KG1 (cell line): ENCODE measurements around the gene MARK3.
"Not testable (repeated sequence)": the region's sequence is repeated elsewhere in the genome, so short reads cannot be mapped to it uniquely, and the experiment has no call there.

Experiments used
- DNase-seq: peaks from one replicate; lab custom pipeline; 2025; lab: John Stamatoyannopoulos, UW

MARK3 gene

GRCh38 chr14:103385152-103385928, at the start of gene MARK3:
MARK3 (plus strand) TSS chr14:103385415; CDS start chr14:103386030, 615 bp downstream.
- peak; percentile 91 for DNase-seq

GRCh38 chr14:103336191-103336590, 49.0 kb upstream of the MARK3 start:
- no peak for DNase-seq

DNA sequence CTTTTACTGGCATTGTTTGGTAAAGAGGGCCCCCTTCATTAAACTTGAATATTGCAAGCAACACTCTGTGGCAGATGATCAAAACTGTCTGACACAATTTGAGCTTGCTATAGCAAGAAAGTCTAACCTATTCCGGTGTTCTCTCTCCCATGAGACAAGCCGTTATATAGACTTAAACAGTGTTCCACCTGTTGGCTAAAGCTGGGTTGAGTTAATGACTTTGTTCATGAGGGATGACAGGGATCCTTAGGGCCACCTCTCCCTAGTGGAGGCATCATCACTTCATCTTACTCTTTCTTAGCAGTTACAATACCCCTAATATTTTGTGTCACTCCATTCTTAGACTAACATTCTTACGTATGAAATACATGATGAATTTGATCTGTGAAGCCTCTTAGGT, 47.4 kb upstream of the MARK3 start:
- DNase-seq, result no peak

GRCh38 chr14:103339561-103339960, 45.7 kb upstream of the MARK3 start:
- no peak for DNase-seq

- no peak for DNase-seq
Observed at GRCh38 chr14:103340480-103341212, 44.6 kb upstream of the MARK3 start.

DNA sequence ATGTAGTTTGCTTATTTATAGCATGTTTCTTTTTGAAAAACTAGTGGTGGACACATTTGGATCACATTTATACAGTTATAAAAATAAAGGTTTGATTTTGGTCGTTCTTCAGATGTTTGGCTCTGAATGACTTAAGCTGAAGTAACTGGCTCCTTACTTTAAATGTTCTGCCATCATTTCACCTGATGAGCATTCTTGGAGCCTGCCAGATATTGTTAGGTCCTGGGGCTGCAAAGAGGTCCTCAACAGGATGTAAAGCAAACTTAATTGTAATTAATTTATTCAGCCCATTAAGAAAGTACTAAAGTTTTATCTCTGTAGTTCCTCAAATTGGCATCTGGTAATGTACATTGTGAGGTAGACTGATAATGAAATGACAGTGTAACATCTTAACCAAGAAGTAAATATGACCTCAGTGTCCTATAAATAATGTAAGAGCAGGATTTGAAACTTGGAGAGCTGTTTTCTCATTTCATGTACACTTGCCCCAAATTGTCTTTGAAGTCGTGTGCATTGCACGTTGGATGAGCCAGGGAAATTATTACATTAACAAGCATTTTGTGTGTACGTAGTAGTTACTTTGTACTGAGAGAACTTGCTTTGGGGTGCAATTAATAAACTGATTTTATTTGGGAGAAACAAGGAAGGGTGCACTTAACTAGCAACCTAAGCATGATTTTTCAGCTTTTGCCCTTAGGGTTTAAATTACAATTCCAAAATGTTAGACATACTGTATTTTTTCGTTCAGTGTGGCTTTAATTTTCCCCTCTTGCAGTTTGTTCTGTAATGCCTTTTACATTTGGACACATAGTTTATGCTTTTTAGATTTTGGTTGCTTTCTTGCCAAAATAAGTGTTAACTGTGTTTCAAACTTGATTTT, 43.7 kb upstream of the MARK3 start:
- DNase-seq, result no peak

DNA sequence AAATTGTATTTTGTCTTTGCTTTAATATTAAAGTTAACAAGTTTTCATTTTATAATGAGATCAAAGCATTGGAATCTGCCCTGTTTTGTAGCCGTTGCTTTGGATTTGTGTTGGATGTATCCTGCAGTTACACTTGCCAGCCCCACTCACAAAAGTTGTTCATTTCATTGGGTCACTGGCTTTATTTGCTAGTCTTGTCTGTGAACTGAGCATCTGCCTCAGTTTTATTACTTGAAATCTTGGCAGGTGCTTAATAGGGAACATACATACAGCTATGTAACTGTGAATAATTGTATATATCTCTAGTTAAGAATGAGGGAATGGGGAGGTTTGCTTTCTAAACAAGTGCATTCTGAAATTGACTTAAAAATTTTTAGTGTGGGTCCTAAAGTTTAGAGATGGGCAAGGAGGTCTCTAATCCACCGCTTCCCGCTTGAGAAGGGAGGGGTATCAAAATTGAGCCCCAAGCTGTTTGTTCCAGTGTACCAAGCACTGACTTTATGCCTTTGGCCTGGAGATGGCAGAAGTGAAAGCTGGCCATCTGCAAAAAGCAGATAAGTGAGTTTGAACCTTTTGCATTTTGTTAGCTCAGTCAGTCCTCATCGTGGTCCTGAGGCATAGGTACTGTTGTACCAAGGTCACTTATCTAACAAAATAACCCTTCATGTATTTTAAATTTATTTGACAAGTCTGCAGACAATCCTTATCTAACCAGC, 41.9 kb upstream of the MARK3 start:
- DNase-seq, result no peak

GRCh38 chr14:103343905-103344797, 41.1 kb upstream of the MARK3 start:
- DNase-seq, result no peak

DNA sequence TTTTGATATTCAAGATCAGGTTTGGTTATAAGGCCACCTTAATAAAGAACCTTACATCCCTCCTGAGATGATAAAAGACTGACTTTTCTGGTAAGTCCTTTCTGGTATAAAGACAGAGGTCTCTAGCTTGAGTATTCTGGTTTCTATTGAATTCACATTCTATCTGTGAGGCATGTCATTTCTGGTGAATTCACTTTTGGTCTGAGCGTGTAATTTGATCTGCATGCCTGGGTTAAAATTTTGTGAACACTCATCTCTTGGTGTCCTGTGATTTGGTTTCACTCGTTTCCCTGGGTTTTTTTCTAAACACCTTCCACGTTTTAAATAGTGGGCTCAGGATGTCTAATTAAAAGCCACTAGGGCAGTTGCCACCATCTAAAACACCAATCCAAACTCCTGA, 38.9 kb upstream of the MARK3 start:
- DNase-seq, result no peak

GRCh38 chr14:103347091-103347815, 38.0 kb upstream of the MARK3 start:
- no peak for DNase-seq

DNA sequence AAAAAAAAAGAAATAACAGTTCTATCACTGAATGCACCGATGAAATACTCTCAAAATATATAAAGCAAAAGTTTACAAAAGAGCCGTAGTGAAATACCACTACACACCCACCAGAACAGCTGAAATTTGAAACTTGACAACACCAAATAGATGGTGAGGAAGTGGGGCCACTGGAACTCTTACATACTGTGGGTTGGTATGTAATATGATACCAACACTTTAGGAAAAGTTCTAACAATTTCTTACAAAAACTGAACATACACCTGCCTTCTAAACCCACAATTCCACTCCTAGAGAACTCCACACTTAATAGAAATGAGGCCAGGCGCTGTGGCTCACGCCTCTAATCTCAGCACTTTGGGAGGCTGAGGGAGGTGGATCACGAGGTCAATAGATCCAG, 37.1 kb upstream of the MARK3 start:
- no peak for DNase-seq

GRCh38 chr14:103349982-103350381, 35.2 kb upstream of the MARK3 start:
- DNase-seq, result no peak

DNA sequence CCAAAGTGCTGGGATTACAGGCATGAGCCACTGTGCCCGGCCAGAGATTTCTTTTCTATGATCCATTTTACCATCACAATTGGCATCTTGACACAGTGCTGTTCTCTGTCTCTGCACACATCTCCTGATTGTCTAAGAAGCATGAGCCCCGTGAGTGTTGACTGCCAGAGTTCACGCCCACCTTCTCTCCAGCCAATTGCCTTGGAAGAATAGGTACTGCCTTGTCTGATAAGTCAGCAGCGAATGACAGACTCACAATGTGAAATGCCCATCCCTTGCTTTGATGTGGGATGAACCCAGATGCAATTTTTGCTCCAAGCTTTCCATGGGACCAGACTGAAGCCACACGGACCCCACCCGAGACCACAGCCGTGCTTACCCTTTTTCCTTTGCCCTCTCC, 31.9 kb upstream of the MARK3 start:
- DNase-seq, result no peak

GRCh38 chr14:103354141-103354540, 31.1 kb upstream of the MARK3 start:
- DNase-seq, result no peak

DNA sequence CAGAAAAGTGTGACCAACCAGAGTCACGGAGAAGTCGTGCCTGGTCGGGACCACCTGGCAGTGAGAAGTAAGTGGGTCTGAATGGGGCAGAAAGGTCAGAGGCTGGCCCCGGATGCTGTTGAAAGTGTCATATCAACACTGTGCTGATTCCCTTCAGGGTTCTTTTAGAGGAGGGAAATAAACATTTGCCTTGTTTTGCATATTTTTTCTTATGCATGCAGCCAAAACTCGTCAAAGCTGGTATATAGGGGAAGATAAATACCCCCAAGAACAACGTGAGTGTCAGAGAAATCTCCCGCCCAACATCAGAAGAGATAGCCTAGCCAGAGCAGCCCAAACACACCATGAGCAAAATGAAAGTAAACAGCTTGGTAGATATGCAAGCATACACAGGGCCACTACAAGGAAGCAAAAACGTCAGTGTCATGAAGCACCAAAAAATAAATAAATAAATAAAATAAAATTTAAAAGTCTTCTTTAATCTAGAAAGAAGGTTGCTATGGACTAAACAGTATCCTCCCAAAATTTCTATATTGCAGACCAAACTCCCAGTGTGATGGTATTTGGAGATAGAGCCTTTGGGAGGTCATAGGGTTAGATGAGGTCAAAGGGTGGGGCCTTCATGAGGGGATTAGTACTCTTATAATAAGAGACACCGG, 29.1 kb upstream of the MARK3 start:
- DNase-seq, result no peak

DNA sequence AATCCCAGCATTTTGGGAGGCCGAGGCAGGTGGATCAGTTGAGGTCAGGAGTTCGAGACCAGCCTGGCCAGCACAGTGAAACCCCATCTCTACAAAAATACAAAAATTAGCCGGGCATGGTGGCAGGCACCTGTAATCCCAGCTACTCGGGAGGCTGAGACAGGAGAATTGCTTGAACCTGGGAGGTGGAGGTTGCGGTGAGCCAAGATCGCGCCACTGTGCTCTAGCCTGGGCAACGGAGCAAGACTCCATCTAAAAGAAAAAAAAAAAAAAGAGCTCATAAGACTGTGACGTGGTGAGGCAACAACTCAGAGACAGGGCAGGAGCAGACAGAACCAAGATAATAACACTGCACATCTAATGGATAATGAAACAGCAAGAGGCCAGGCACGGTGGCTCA, 27.7 kb upstream of the MARK3 start:
- DNase-seq, result not testable (repeated sequence)

DNA sequence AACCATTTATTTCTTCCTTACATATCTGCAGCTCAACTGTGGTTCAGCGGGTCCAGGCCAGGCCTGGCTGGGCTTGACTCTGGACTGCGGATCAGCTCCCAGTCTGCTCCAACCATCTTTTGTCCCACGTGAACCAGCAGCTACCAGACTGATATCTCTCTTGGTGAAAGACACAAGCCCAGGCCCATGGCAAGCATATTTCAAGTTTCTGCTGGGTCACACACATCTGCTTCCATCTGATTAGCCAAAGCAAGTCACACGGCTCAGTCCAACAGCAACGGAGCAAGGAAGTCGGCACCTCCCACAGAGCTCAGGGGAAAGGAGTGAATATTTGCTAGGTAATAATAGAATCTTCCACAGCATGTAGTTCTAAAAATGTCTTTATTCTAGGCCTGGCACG, 24.7 kb upstream of the MARK3 start:
- DNase-seq, result no peak

DNA sequence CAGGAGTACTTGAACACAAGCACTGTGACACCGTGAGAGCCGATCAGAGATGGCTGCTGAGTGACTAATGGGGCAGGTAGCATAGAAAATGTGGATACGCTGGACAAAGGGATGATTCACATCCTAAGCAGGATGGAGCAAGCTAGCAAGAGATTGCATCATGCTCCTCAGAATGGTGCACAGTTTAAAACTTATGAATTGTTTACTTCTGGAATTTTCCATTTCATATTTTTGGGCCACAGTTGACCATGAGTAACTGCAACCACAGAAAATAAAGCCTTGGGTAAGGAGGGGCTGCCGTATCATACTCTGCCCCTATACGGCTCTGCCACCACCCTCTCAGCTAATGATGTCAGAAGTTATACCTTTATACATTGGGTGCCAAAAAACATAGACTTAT, 23.3 kb upstream of the MARK3 start:
- DNase-seq, result no peak

- no peak for DNase-seq
Observed at GRCh38 chr14:103362780-103363179, 22.4 kb upstream of the MARK3 start.

DNA sequence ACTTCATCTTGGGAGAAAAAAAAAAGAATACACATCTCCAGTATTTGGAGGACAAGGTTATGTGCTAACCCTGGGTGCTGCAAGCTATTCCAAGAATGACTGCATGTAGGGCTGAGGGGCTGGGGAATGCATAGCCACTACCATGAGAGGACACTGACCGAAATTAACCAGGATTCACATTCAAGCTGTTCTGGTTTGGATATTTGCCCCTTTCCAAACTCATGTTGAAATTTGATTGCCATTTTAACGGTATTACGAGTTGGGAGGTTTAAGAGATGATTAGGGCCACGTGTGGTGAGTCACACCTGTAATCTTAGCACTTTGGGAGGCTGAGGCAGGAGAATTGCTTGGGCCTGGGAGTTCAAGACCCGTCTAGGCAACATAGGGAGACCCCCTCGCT, 18.5 kb upstream of the MARK3 start:
- no peak for DNase-seq
